Neural cell (in vitro differentiated cells): Measurements from ENCODE around the gene IL6ST. TPM values are rescaled to one million over a fixed set of nuclear protein-coding genes. Genes with fewer than 3 reads are reported as not detected.

Experiments used
- H2AFZ ChIP-seq: fragments of 200-600, 300-800 bp; sonication (generic), shearing (Covaris generic); 2 replicates; pipeline ENCODE4 v1.6.0; 2014; ENCODE audit warnings: low read depth, mild to moderate bottlenecking, antibody characterized with exemption, low read length, moderate library complexity
- H3F3A ChIP-seq: fragments of 200-600 bp; shearing (Covaris generic); 2 replicates; pipeline ENCODE4 v1.6.1; 2016; ENCODE audit warnings: mild to moderate bottlenecking, moderate library complexity, mixed read lengths, antibody characterized with exemption, low read length; ENCODE audit not compliant: insufficient read depth, poor library complexity, severe bottlenecking
- H3K27ac ChIP-seq: fragments of 200-600, 300-800 bp; sonication (generic), shearing (Covaris generic); 2 replicates; pipeline ENCODE4 v1.5.1; 2014; ENCODE audit warnings: mild to moderate bottlenecking, low read length, moderate library complexity
- H3K27me3 ChIP-seq: fragments of 300-800, 200-600 bp; sonication (generic), shearing (Covaris generic); 2 replicates; pipeline ENCODE4 v1.6.0; 2014; ENCODE audit warnings: mild to moderate bottlenecking, low read depth, low read length, moderate library complexity; ENCODE audit not compliant: insufficient read depth
- H3K36me3 ChIP-seq: fragments of 300-800, 200-600 bp; sonication (generic), shearing (Covaris generic); 2 replicates; pipeline ENCODE4 v1.5.1; 2014; ENCODE audit warnings: mild to moderate bottlenecking, antibody characterized with exemption, low read length, moderate library complexity; ENCODE audit not compliant: insufficient read depth
- H3K4me2 ChIP-seq: fragments of 300-800, 200-600 bp; sonication (generic), shearing (Covaris generic); 2 replicates; pipeline ENCODE4 v1.6.0; 2014; ENCODE audit warnings: mild to moderate bottlenecking, low read length
- H3K4me3 ChIP-seq: fragments of 300-800, 200-600 bp; sonication (generic), shearing (Covaris generic); 2 replicates; pipeline ENCODE4 v1.5.1; 2014; ENCODE audit warnings: mild to moderate bottlenecking, low read length, moderate library complexity
- H3K79me2 ChIP-seq: fragments of 200-600 bp; shearing (Covaris generic); replicated peaks from 2 replicates; pipeline ENCODE4 v1.6.0; 2014; ENCODE audit warnings: mild to moderate bottlenecking, low read length, moderate library complexity; ENCODE audit not compliant: insufficient read depth
- H3K9ac ChIP-seq: fragments of 300-800, 200-600 bp; sonication (generic), shearing (Covaris generic); 2 replicates; pipeline ENCODE4 v1.6.1; 2016; ENCODE audit warnings: mild to moderate bottlenecking, low read length, mixed read lengths
- H3K9me2 ChIP-seq: fragments of 200-600 bp; shearing (Covaris generic); 2 replicates; pipeline ENCODE4 v1.6.1; 2016; ENCODE audit warnings: mild to moderate bottlenecking, low read length, mixed read lengths; ENCODE audit not compliant: insufficient read depth
- H3K9me3 ChIP-seq: fragments of 200-600, 300-800 bp; sonication (generic), shearing (Covaris generic); 2 replicates; pipeline ENCODE4 v1.6.1; 2016; ENCODE audit warnings: mild to moderate bottlenecking, mixed run types, low read length, moderate library complexity, mixed read lengths
- H4K20me1 ChIP-seq: fragments of 200-600 bp; shearing (Covaris generic); 2 replicates; pipeline ENCODE4 v1.6.1; 2016; ENCODE audit warnings: mild to moderate bottlenecking, mixed run types; ENCODE audit not compliant: insufficient read depth
- CTCF ChIP-seq: fragments of 450-650 bp; IDR thresholded peaks from 2 replicates; pipeline ENCODE4 v1.5.1; 2014; ENCODE audit warnings: antibody characterized with exemption, mild to moderate bottlenecking, moderate library complexity; ENCODE audit not compliant: poor library complexity, severe bottlenecking
- EP300 ChIP-seq: fragments of 450-650 bp; conservative IDR thresholded peaks from 2 replicates; pipeline ENCODE4 v1.6.1; 2014; ENCODE audit warnings: antibody characterized with exemption, mild to moderate bottlenecking, moderate library complexity; ENCODE audit not compliant: poor library complexity, severe bottlenecking
- EZH2 ChIP-seq: fragments of 200-600, 300-800 bp; shearing (Covaris generic), sonication (generic); IDR thresholded peaks from 2 replicates; pipeline ENCODE4 v1.6.1; 2014; ENCODE audit warnings: antibody characterized with exemption, low read length, borderline replicate concordance, mild to moderate bottlenecking; ENCODE audit not compliant: insufficient read depth, poor library complexity, severe bottlenecking
- MXI1 ChIP-seq: fragments of 450-650 bp; conservative IDR thresholded peaks from 2 replicates; pipeline ENCODE4 v1.6.1; 2014; ENCODE audit warnings: antibody characterized with exemption, mild to moderate bottlenecking; ENCODE audit not compliant: poor library complexity, severe bottlenecking
- POLR2AphosphoS5 ChIP-seq: IDR thresholded peaks from 2 replicates; pipeline ENCODE4 v1.6.1; 2012
- RAD21 ChIP-seq: fragments of 450-650 bp; conservative IDR thresholded peaks from 2 replicates; pipeline ENCODE4 v1.6.1; 2014; ENCODE audit warnings: antibody characterized with exemption, mild to moderate bottlenecking, moderate library complexity
- REST ChIP-seq: IDR thresholded peaks from 2 replicates; pipeline ENCODE4 v1.6.1; 2012; ENCODE audit warnings: borderline replicate concordance
- SMC3 ChIP-seq: fragments of 450-650 bp; conservative IDR thresholded peaks from 2 replicates; pipeline ENCODE4 v1.6.1; 2014; ENCODE audit warnings: antibody characterized with exemption, mild to moderate bottlenecking, moderate library complexity; ENCODE audit not compliant: poor library complexity
- TAF1 ChIP-seq: IDR thresholded peaks from 2 replicates; pipeline ENCODE4 v1.6.1; 2012; ENCODE audit warnings: low read depth
- polyA plus RNA-seq: library from polyadenylated mRNA; depleted of rRNA; stranded (reverse); fragments of >200 nt; gene quantifications from 2 replicates; pipeline ENCODE4 v1.2.3, GENCODE V29; 2014

The IL6ST gene
- polyA plus RNA-seq, 1 donor from 2014 or later: 19.7 TPM

- Histone ChIP-seq H2AFZ (no peak overlapping the region), H3F3A (no peaks in the 10 kb centered on the region), H3K4me2 (no peak overlapping the region), H3K27ac (no peak overlapping the region), H3K4me3 (no peak overlapping the region), H3K36me3 (no peaks in the 10 kb centered on the region), H3K9ac (no peak overlapping the region), H3K79me2 (no peaks in the 10 kb centered on the region), H3K9me2 (no peaks in the 10 kb centered on the region), H3K27me3 (no peaks in the 10 kb centered on the region), H4K20me1 (no peaks in the 10 kb centered on the region), H3K9me3 (no peaks in the 10 kb centered on the region)
- TF ChIP-seq MXI1 (no peak), EZH2 (no peak), RAD21 (no peak), EP300 (no peak), REST (no peak), TAF1 (no peak), POLR2AphosphoS5 (no peak), SMC3 (no peak), CTCF (no peak)
Observed at GRCh38 chr5:55892479-55892878, 102.3 kb downstream of the IL6ST start.

GRCh38 chr5:55888205-55888604 is 106.6 kb downstream of the IL6ST start:
- no peak for TF ChIP-seq EP300
- no peak for TF ChIP-seq REST
- TF ChIP-seq CTCF: no peak
- no peak for TF ChIP-seq EZH2
- no peak for TF ChIP-seq SMC3
- no peak for TF ChIP-seq MXI1
- TF ChIP-seq TAF1: no peak
- TF ChIP-seq POLR2AphosphoS5: no peak
- no peak for TF ChIP-seq RAD21
- no peak overlapping the region for H3K27ac ChIP-seq
- no peak overlapping the region for H3K9ac ChIP-seq
- H3K4me2 ChIP-seq: no peak overlapping the region
- H3K4me3 ChIP-seq: no peak overlapping the region
- no peaks in the 10 kb centered on the region for H3K9me3 ChIP-seq
- H3F3A ChIP-seq: no peaks in the 10 kb centered on the region
- no peaks in the 10 kb centered on the region for H3K79me2 ChIP-seq
- H4K20me1 ChIP-seq: no peaks in the 10 kb centered on the region
- no peaks in the 10 kb centered on the region for H3K36me3 ChIP-seq
- H2AFZ ChIP-seq: no peak overlapping the region
- no peaks in the 10 kb centered on the region for H3K27me3 ChIP-seq
- H3K9me2 ChIP-seq: no peaks in the 10 kb centered on the region
